Raji (cell line): ENCODE measurements around the gene CMSS1.

Source experiments
- POLR2A ChIP-seq: IDR thresholded peaks from 2 replicates; pipeline ENCODE4 v1.6.1; 2011; ENCODE audit warnings: low read depth, low read length, control low read depth; ENCODE audit not compliant: insufficient read depth

Gene CMSS1

GRCh38 chr3:99940350-99940749, 122.7 kb downstream of the CMSS1 start:
- TF ChIP-seq POLR2A, result no peak

- no peak for TF ChIP-seq POLR2A
These were observed 123.5 kb downstream of the CMSS1 start for GRCh38 chr3:99941211-99941610.

- no peak for TF ChIP-seq POLR2A
These were observed 126.5 kb downstream of the CMSS1 start for GRCh38 chr3:99943931-99944761.

- TF ChIP-seq POLR2A, result no peak
These were observed 127.8 kb downstream of the CMSS1 start for GRCh38 chr3:99945328-99945995.

- no peak for TF ChIP-seq POLR2A
These were observed 129.7 kb downstream of the CMSS1 start for GRCh38 chr3:99947356-99947755.

GRCh38 chr3:99948467-99949089, 130.9 kb downstream of the CMSS1 start:
- no peak for TF ChIP-seq POLR2A

GRCh38 chr3:99949956-99950670, 132.5 kb downstream of the CMSS1 start:
- no peak for TF ChIP-seq POLR2A

- TF ChIP-seq POLR2A, result no peak
These were observed 133.3 kb downstream of the CMSS1 start for GRCh38 chr3:99950921-99951320.

GRCh38 chr3:99951701-99952100, 134.0 kb downstream of the CMSS1 start:
- TF ChIP-seq POLR2A, result no peak

GRCh38 chr3:99952306-99952705, 134.6 kb downstream of the CMSS1 start:
- no peak for TF ChIP-seq POLR2A

GRCh38 chr3:99953596-99953995, 135.9 kb downstream of the CMSS1 start:
- no peak for TF ChIP-seq POLR2A

- TF ChIP-seq POLR2A, result no peak
These were observed 137.4 kb downstream of the CMSS1 start for GRCh38 chr3:99954914-99955644.

- no peak for TF ChIP-seq POLR2A
These were observed 138.3 kb downstream of the CMSS1 start for GRCh38 chr3:99955773-99956562.

GRCh38 chr3:99957151-99957796, 139.6 kb downstream of the CMSS1 start:
- no peak for TF ChIP-seq POLR2A
